Ascending aorta (tissue), 2 donors: ENCODE data around the gene MRC2. TPM values are rescaled to one million over a fixed set of nuclear protein-coding genes. Genes with fewer than 3 reads are reported as not detected.
"Not testable (repeated sequence)": the region's sequence is repeated elsewhere in the genome, so short reads cannot be mapped to it uniquely, and the experiment has no call there.

ENCODE experiments used
- DNase-seq, 2 donors: peaks; one replicate each; pipeline ENCODE4 v3.0.0-alpha.2; 2019; ENCODE audit warnings: low spot score in 2 of 2
- H3K27ac ChIP-seq, 2 donors: fragments of 200-600 bp; sonication (generic); one replicate each; pipeline ENCODE4 v1.5.1; 2016 to 2017; ENCODE audit warnings: mild to moderate bottlenecking in 1 of 2
- H3K27me3 ChIP-seq: fragments of 200-600 bp; sonication (generic); one replicate; pipeline ENCODE4 v1.5.1; 2017
- H3K36me3 ChIP-seq, 2 donors: fragments of 200-600 bp; sonication (generic); one replicate each; pipeline ENCODE4 v1.5.1; 2016
- H3K4me1 ChIP-seq, 2 donors: fragments of 200-600 bp; sonication (generic); one replicate each; pipeline ENCODE4 v1.5.1; 2016 to 2017; ENCODE audit warnings: mild to moderate bottlenecking in 1 of 2
- H3K4me3 ChIP-seq, 2 donors: fragments of 200-600 bp; sonication (generic); one replicate each; pipeline ENCODE4 v1.5.1; 2016 to 2017; ENCODE audit warnings: mild to moderate bottlenecking in 1 of 2
- H3K9me3 ChIP-seq, 2 donors: fragments of 200-600 bp; sonication (generic); one replicate each; pipeline ENCODE4 v1.5.1; 2016
- CTCF ChIP-seq, 3 experiments: fragments of 200-600 bp in 2 of 3; fragments of 450-650 bp in 1 of 3; sonication (generic) in 2 of 3; IDR thresholded peaks; one replicate each; pipeline ENCODE4 v1.5.1; 2016 to 2019; ENCODE audit warnings: antibody characterized with exemption in 3 of 3, mild to moderate bottlenecking in 1 of 3, moderate library complexity in 1 of 3
- intact Hi-C: fragments of 100-400 bp; cut with DNase I; formaldehyde crosslinking; loops from one replicate; pipeline ENCODE4 v1.15.1; 2023
- total RNA-seq: library from RNA; depleted of rRNA; stranded (reverse); fragments of >200 nt; gene quantifications from one replicate; pipeline ENCODE4 v1.1.0, GENCODE V29; 2016

Gene MRC2
- total RNA-seq, 1 donor from 2014 or later = 147 TPM

- H3K4me1 ChIP-seq = no peaks in the 10 kb centered on the region
- H3K36me3 ChIP-seq = peaks cover 38 to 48% of the 10 kb centered on the region in 2 donors
- H3K4me3 ChIP-seq = no peak overlapping the region
- intact Hi-C loops = no loop called here
- TF ChIP-seq CTCF (IDR thresholded peaks at IDR 0.05) = no peak
- DNase-seq = no peak
- no peak overlapping the region for H3K27ac ChIP-seq
- H3K9me3 ChIP-seq = no peaks in the 10 kb centered on the region
- H3K27me3 ChIP-seq = no peaks in the 10 kb centered on the region
Observed at GRCh38 chr17:62688398-62689160, 61.1 kb downstream of the MRC2 start.

DNA sequence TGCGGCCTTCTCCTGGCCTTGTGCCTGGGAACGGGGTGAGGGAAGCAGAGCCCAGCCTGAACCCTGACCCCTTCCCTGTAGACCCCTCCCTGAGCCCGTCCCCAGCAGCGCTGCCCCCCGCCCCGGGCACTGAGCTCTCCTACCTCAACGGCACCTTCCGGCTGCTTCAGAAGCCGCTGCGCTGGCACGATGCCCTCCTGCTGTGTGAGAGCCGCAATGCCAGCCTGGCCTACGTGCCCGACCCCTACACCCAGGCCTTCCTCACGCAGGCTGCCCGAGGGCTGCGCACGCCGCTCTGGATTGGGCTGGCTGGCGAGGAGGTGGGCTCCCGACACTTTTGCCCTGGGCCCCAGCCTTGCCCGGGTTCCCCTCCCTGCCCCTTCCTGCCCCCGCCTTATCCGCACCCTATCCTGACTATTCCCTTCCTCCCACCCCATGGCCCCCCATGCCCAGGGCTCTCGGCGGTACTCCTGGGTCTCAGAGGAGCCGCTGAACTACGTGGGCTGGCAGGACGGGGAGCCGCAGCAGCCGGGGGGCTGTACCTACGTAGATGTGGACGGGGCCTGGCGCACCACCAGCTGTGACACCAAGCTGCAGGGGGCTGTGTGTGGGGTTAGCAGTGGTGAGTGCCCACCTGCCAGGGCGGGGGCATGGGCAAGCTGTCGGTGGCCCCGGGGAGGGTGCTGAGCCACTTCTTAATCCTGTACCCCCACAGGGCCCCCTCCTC, 62.1 kb downstream of the MRC2 start:
- peaks cover 38 to 42% of the 10 kb centered on the region in 2 donors for H3K36me3 ChIP-seq
- H3K4me3 ChIP-seq = no peak overlapping the region
- no peak for TF ChIP-seq CTCF (IDR thresholded peaks at IDR 0.05)
- no peak for DNase-seq
- no peaks in the 10 kb centered on the region for H3K27me3 ChIP-seq
- H3K4me1 ChIP-seq = no peaks in the 10 kb centered on the region
- H3K27ac ChIP-seq = no peak overlapping the region
- intact Hi-C loops = no loop called here
- no peaks in the 10 kb centered on the region for H3K9me3 ChIP-seq

DNA sequence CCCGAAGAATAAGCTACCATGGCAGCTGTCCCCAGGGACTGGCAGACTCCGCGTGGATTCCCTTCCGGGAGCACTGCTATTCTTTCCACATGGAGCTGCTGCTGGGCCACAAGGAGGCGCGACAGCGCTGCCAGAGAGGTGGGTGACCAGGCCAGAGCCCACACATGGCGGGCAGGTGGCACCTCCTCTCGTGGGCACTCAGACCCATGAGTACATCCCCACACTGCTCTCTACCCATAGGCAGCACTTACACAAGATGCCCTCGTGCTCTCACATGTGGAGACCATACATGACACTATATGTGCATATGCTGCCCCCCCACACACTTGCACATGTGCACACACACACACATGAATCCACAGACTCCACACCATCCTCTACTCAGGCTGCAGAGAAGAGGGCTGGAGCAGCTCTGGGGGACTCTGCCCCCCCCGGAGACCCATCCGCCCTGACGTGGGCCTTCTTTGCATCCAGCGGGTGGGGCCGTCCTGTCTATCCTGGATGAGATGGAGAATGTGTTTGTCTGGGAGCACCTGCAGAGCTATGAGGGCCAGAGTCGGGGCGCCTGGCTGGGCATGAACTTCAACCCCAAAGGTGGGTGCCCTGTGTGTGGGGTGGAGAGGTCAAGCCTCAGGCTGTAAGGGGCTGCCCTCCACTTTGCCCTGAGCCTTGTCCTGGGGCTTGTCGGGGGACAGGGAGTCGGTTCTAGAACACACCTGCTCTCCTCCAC, 62.9 kb downstream of the MRC2 start:
- intact Hi-C loops = no loop called here
- no peaks in the 10 kb centered on the region for H3K9me3 ChIP-seq
- H3K27me3 ChIP-seq = no peaks in the 10 kb centered on the region
- no peak for TF ChIP-seq CTCF (IDR thresholded peaks at IDR 0.05)
- no peak for DNase-seq
- H3K27ac ChIP-seq = no peak overlapping the region
- H3K36me3 ChIP-seq = peaks cover 38 to 40% of the 10 kb centered on the region in 2 donors
- H3K4me1 ChIP-seq = no peaks in the 10 kb centered on the region
- no peak overlapping the region for H3K4me3 ChIP-seq

- intact Hi-C loops, H3K9me3 ChIP-seq, H3K4me3 ChIP-seq, DNase-seq, H3K27ac ChIP-seq, H3K4me1 ChIP-seq, H3K27me3 ChIP-seq: not testable (repeated sequence)
- peaks cover 30 to 38% of the 10 kb centered on the region in 2 donors for H3K36me3 ChIP-seq
Observed at GRCh38 chr17:62691589-62691915, 64.1 kb downstream of the MRC2 start.

- H3K36me3 ChIP-seq = peaks cover 29 to 35% of the 10 kb centered on the region in 2 donors
- peaks cover 0 to 8% of the 10 kb centered on the region in 2 donors for H3K4me1 ChIP-seq
- H3K27me3 ChIP-seq = no peaks in the 10 kb centered on the region
- H3K27ac ChIP-seq = peak overlapping the region in 1 of 2 donors; percentile 49
- no peak for TF ChIP-seq CTCF (IDR thresholded peaks at IDR 0.05)
- H3K4me3 ChIP-seq = no peak overlapping the region
- DNase-seq = no peak
- no peaks in the 10 kb centered on the region for H3K9me3 ChIP-seq
- intact Hi-C loops = no loop called here
Observed at GRCh38 chr17:62692159-62692651, 64.7 kb downstream of the MRC2 start.
